Activated T-cell treated with anti-CD3 and anti-CD28 coated beads, Interleukin-2, amount 50 U/mL, for 48 hours (primary cell): Measurements from ENCODE around the gene FAM217A.
"Not testable (repeated sequence)": the region's sequence is repeated elsewhere in the genome, so short reads cannot be mapped to it uniquely, and the experiment has no call there.

Source experiments
- DNase-seq, 2 experiments: peaks; one replicate each; pipeline ENCODE4 v3.0.0-alpha.2; 2020

FAM217A gene, protein sequence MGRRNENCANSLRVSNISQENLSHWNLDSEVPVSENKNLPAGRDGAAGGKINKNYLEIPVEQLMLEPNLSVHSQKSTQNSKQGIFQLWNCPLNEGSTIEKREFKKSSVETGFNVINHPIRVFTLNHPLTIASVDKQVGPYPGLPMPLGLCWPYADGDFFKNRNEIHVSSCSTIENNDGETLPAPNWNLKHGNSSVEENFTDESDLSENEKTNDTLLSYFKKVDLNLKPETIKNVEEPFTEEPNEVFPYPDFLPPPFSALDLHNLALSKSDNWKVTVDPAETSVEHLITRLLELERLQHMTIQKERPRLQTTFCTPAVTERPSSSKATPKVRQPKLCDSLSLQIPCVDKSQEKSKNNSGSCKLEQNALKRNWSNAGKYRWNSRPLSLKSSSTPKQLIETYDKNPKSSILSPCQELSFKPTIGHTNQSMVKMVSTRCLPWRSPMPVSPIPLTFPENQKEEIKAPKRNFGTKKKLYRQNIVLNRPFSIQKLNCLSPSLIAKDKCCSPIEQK

DNA sequence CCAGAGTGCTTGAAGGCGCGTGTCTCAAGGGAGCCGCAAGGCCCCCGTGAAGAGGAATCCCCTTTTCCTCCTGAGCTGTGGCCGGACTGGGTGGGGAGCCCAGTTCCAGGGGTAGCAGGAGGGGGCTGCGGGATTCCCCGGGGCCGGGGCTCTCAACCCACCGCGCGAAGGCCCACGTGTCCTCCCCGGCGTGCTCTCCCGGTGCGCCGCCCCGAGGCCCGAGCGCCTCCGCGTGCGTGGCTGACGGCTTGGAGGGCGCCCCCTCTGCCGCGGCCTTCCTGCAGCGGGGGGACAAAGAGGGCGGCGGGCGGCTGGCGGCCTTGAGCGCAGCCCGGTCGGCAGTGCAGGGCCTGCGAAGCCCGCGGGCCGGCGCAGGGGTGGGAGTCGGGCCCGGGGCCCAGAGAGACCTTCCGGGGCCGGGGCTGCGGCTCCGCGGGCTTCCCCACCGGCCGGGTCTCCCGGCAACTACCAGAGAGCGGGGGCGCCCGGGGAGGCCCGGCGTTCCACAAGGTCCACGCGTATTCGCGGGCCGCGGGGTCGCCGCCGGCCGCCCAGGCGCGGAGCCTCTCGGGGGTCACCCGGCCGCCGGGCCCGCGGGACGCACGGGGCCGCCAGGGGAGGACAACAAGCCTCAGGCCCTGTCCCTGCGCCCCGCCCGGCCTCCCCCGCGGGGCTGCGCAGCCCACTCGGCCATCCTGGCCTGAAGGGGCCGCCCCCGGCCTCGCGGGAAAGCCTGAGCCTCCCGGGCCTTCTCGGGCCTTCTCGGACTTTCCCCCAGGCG is at the start of gene FAM217A:
Gene FAM217A (minus strand): TSS at position 447 of the 781 bp plus-strand sequence. CDS start 1,723 bp downstream, outside the sequence.
- no peak for DNase-seq

DNA sequence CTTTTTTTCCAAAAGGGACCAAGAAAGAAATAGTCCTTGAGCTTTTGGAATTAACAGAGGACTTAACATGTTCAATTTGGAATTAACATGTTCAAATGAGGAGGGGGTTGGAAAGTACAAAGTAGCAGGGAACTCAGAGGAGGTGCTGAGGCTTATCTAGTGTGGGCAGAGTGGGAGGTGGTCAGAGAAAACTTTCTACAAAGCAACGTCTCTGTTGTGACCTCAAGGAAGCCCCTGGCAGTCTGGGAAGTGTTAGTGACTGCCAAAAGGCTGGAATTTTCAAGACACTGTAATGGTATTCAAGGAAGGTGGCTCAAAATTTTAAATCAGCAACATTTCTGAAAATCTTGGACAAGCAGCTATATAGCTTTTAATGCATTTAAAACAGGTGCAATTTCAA is 49.1 kb upstream of the FAM217A start:
- DNase-seq = no peak

DNA sequence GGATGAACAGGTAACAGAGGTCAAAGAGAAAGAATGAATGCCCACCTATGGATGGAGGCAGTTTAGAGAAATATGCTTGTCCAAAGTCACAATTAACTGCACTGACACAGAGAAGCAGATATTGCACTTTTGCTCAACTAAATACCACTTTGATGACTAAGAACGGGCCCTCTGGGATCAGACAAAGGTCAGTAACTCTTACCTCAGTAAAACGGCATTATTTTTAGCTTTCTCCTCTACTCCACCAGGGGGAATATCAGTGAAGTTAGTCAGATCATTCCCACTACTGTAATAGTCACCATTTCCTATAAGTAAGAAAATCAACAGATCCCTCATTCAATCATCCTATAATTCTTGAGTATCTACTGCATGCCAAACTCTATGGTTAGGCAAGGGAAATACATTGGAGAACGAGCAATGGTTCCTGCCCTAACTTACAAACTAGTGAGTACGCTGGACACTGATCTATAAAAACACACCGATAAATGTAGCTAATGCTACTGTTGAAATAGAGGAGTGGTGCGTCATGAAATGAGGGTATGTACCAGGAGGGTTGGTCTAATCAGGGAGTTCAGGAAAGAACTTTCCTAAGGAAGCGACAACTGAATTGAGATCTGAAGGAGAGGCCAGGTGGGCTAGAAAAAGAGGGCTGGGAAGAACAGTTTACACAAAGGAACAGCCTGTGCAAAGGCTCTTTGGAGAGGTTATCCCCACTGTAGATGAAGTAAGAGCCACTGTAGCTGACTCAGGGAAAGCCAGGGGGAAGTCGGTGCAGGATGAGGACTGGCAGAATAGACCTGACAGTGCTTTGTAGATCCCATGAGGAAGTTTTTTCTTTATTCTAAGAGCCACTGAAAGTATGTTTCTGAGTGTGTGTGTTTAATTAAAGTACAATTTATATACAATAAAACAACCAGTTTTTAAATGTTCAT is 47.3 kb upstream of the FAM217A start:
- DNase-seq = no peak

DNA sequence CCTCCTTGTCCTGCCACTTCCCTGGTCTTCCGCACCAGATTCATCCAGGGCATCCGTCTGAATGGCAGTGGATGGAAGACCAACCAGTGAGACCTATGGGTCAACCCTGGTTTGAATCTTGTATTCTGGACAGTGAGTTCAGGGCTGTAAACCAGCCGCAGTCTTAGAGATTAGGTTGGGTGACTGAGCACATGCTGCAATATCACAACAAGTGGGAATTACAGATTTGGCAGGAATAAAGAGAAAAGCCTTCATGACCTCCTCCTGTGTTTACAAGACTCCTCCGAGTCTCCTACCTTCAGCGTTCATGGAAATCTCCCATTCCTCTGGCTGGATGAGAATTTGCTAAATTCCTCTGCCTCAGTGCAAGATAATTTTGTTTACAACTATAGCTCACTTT is 46.6 kb upstream of the FAM217A start:
- DNase-seq = no peak

DNA sequence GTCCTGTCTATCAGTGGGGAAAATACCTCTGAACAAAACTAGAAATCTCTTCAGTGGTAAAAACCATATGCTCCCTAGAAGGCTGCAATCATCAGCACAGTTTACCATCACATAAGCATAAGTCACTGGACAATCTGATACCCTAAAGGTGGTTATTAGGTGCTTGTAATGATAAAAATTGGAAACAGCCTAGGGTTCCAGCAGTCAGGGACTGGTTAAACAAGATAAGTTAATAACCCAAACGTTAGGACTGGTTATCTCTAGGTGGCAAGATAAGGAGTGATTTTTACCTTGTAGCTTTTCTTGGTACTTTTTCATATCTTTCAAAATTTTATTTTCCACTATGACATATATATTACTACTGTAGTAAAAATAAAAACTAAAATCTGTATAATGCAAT is 45.4 kb upstream of the FAM217A start:
- DNase-seq = no peak

DNA sequence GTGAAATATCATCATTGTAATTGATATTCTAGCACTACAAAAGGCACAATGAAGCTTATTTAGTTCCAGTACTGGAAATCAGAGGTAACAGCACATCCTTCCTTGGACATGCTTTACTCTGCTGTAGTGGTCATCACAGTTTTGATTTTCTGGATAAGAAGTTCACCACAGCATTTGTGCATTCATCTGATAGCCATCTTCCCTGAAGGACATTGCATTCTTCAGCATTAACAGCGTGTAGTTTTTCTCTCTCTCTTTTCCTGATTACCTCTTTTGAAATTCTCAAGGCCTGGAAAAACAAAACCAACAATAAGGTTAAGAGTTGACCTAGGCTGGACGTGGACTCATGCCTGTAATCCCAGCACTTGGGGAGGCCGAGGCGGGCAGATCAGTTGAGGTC is 36.8 kb upstream of the FAM217A start:
- no peak for DNase-seq

GRCh38 chr6:4114123-4114522 is 35.2 kb upstream of the FAM217A start:
- no peak for DNase-seq

DNA sequence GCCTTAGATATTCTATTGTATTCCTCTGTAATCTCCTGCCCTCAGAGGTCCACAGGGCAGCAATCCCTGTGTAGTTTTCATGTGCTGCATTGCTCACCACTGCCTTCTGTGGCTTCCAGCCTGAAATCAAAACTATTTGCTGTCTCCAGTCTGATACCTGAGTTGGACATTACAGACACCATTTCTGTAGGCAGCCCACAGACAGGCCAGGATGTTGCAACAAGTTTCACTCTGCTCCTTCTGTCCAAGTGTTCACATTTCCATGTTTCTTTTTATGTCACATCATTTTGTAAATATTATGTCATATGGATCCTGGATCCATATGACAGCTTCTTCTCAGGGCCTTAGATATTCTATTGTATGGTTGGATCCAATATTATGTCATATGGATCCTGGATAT is 34.7 kb upstream of the FAM217A start:
- DNase-seq = no peak

DNA sequence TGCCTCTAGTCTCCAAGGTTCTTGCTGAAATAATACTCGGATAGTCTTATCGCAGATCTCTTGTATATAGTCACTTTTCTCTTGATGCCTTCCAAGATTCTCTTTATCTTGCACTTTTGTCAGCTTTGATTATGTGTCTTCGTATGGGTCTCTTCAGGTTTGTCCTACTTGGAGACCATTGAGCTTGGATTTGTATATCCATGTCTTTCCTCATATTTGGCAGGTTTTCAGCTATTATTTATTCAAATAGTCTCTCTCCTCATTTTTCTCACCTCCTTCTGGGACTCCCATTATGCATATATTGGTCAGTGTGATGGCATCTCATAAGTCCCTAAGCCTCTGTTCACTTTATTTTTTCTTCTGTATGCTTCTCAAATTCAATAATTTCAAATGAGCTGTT is 33.4 kb upstream of the FAM217A start:
- no peak for DNase-seq

DNA sequence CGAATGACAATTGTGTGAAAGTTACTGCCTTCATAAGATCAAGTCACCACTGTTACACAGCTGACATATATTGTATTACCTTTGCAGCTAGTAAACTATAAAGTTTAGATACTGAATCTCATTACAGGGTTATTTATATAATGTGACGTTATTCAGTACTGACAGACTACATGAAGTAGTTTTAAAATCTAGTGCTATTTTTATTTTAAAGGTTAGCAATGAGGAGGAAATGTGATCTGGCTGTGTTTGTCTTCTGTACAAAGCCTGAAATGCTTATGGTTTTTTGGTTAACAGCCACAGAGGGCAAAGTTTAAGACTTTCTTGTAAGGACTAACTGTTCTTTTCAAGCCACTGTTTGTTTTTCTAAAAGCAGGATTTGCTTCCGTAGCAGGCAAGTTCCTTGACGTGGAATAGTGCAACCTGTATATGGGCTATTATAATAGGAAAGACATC is 30.5 kb upstream of the FAM217A start:
- DNase-seq = not testable (repeated sequence)

DNA sequence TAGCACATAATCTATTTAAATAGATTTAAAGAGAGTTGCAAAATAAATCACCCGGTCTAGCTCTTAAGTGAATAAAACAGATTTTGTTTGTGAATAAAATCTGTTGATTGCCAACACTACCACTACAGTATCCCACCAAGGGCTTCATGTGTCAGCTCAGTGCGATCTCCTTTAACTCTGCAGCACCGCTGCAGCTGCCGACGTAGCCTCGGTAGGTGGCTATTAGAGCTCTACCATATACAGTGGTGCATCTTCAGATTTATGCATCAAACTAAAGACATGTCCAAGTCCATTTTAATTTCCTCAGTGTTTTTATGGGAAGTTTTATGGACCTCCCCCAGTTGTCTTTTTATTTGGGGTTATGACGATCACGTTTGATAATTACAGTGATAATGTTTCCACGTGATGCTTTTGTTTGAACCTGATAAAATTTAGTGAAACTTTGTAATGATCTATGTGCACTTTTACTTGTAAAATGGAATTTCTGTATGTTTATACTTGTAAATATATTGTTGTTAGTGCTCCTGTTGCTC is 29.7 kb upstream of the FAM217A start:
- no peak for DNase-seq

DNA sequence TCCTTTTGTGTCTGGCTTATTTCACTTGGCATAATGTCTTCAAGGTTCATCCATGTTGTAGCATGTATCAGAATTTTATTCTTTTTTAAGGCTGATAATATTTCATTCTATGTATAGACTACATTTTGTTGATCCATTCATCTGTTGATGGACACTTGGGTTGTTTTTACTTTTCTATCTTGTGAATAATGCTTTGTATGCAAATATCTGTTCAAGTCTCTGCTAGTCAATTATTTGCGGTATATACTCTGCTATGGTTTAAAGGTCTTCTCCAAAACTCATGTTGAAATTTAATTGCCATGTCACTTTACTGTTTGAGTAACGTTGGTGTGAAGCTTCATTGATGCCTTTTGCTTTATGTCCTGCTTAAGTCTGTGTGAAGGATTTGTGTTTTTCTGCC is 28.9 kb upstream of the FAM217A start:
- DNase-seq = no peak

- no peak for DNase-seq
Measured at GRCh38 chr6:4105980-4106536, 27.1 kb upstream of the FAM217A start.

DNA sequence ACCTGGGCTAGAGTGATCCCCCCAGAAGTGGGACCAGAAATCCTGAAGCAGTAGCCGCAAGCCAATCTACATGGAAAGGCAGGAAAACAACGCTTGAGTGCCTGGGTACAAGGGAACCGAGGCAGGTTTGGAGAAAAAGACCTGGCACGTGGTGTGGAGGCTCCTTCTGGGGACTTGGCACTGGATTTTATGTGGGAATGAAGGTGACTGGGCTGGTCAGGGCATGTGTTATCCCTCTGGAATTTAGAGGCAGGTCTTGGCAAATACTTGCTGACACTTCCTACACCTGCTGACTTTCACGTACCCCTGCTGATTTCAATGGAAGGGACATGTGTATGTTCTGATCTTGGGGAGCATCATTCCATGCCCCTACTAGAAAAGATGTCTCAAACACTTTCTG is 25.0 kb upstream of the FAM217A start:
- no peak for DNase-seq

DNA sequence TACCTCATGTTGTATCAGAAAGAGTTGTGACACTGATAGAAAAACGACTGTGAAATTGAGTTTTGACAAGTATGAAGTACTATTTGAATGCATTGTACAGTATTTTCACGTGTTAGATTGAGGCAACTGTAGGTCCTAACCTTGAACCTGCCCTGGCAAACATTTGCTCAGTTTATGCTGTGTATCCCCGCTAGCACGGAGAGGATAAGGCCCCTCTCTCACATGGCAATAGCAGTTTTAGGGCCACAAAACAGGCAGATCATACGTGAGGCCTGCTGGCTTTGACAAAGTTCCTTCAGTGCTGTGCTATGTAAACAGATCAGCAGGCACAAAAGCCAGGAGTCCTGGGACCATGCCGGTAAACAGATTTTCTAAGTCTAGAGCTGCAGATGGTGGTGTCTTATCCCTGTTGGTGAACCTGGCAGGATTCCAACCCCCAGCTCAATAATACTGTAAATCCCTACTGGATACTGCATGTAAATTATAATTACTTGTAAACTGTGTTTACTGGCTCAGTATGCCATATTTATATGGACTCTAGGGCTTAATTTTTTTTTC is 23.8 kb upstream of the FAM217A start:
- no peak for DNase-seq

GRCh38 chr6:4101298-4101697 is 22.4 kb upstream of the FAM217A start:
- DNase-seq = no peak

- no peak for DNase-seq
Measured at GRCh38 chr6:4100655-4101054, 21.7 kb upstream of the FAM217A start.

DNA sequence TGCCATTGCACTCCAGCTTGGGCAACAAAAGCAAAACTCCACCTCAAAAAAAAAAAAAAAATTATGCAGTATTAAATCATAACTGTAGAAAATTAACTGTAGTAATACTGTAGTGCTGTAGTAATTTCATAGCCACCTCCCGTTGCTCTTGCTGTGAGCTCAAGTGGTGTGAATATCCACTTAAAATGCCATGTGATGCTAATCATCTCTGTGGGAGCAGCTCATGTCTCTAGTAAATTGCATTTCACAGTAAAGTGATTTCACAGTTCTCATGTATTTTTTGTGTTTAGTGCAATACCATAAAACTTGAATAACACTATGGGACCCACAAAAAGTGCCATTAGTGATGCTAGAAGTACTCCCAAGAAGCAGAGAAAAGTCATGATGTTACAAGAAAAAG is 14.4 kb upstream of the FAM217A start:
- no peak for DNase-seq

GRCh38 chr6:4091941-4092340 is 13.0 kb upstream of the FAM217A start:
- DNase-seq = no peak

GRCh38 chr6:4090043-4090442 is 11.1 kb upstream of the FAM217A start:
- DNase-seq = not testable (repeated sequence)

DNA sequence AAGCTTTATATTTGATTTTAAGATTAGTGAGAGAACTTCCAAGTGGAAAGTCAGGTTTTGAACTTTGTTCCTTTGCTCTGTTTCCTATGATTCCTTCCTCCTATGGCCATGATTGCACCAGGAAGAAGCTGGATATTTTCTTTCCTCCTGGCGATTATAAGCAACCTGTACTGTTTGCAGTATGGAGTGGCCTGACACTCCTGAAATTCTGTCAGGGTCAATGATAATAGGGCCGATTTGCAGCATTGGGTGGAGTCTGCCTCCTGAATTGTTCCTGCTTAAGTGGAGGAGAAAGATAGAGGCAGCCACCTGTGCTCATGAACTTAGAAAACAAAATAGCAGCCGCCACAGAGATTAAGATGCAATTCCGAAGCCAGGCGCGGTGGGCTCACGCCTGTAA is 9.8 kb upstream of the FAM217A start:
- no peak for DNase-seq

- no peak for DNase-seq
Measured at GRCh38 chr6:4085332-4085700, 6.4 kb upstream of the FAM217A start.
